Hepatocyte (in vitro differentiated cells): ENCODE measurements around the gene WDR75.

Source experiments
- CTCF ChIP-seq: fragments of 200-600 bp; sonication (generic); IDR thresholded peaks from 2 replicates; pipeline ENCODE4 v1.5.1; 2016; ENCODE audit warnings: antibody characterized with exemption, mild to moderate bottlenecking; ENCODE audit not compliant: poor library complexity
- EZH2 ChIP-seq: fragments of 200-600 bp; sonication (generic); IDR thresholded peaks from 2 replicates; pipeline ENCODE4 v1.6.1; 2016; ENCODE audit warnings: antibody characterized with exemption, mild to moderate bottlenecking, borderline replicate concordance

- TF ChIP-seq CTCF (no peak), EZH2 (no peak)
These were observed 81.3 kb downstream of the WDR75 start for GRCh38 chr2:189522435-189523151.
